Body of pancreas (tissue), 4 donors: ENCODE measurements around the gene VDAC2.

Source experiments
- POLR2A ChIP-seq, 3 donors: fragments of 450-650 bp; IDR thresholded peaks; one replicate each; pipeline ENCODE4 v1.6.1; 2016; ENCODE audit warnings: antibody characterized with exemption in 3 of 3, mild to moderate bottlenecking in 2 of 3
- TF ChIP-seq, protein P1 (sequence below), 7 experiments: fragments of 450-650 bp in 4 of 7; fragments of 200-600 bp in 3 of 7; sonication (generic) in 3 of 7; IDR thresholded peaks; one replicate each; pipeline ENCODE4 v1.5.1; 2016 to 2019; ENCODE audit warnings: antibody characterized with exemption in 7 of 7

DNA sequence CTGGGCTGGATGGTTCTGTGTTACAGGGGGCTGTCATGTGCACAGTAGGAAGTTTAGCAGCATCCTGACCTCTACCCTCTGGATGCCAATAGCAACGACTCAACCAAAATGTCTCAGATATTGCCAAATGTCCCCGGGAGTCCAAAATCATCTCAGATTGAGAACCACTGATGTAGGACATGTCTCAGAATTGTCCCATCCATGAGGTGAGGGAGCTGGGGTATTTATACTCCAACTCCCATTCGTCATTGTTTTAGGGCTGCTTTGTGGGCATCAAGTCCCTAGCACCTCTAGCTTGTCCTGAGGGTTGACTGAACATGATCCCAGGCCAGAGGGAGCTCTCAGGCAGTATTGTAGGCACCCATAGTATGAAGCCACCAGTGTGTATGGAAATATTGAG lies 50.4 kb downstream of the VDAC2 start:
- TF ChIP-seq POLR2A (IDR thresholded peaks at IDR 0.05), result no peak
- TF ChIP-seq, protein P1, sequence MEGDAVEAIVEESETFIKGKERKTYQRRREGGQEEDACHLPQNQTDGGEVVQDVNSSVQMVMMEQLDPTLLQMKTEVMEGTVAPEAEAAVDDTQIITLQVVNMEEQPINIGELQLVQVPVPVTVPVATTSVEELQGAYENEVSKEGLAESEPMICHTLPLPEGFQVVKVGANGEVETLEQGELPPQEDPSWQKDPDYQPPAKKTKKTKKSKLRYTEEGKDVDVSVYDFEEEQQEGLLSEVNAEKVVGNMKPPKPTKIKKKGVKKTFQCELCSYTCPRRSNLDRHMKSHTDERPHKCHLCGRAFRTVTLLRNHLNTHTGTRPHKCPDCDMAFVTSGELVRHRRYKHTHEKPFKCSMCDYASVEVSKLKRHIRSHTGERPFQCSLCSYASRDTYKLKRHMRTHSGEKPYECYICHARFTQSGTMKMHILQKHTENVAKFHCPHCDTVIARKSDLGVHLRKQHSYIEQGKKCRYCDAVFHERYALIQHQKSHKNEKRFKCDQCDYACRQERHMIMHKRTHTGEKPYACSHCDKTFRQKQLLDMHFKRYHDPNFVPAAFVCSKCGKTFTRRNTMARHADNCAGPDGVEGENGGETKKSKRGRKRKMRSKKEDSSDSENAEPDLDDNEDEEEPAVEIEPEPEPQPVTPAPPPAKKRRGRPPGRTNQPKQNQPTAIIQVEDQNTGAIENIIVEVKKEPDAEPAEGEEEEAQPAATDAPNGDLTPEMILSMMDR (IDR thresholded peaks at IDR 0.05), result no peak
